KOPT-K1 (cell line): ENCODE measurements around the gene FKBP5.

Source experiments
- H3K27ac ChIP-seq: fragments of 200-600 bp; sonication (generic); 2 replicates; pipeline ENCODE4 v1.5.1; 2016; ENCODE audit warnings: antibody characterized with exemption, mild to moderate bottlenecking, low read depth, low read length; ENCODE audit not compliant: poor library complexity, severe bottlenecking
- H3K36me3 ChIP-seq: fragments of 200-600 bp; sonication (generic); 2 replicates; pipeline ENCODE4 v1.5.1; 2017; ENCODE audit warnings: antibody characterized with exemption, mild to moderate bottlenecking, low read length, moderate library complexity; ENCODE audit not compliant: insufficient read depth
- H3K9me3 ChIP-seq: fragments of 200-600 bp; sonication (generic); 2 replicates; pipeline ENCODE4 v1.5.1; 2017; ENCODE audit warnings: antibody characterized with exemption, low read length, mild to moderate bottlenecking; ENCODE audit not compliant: insufficient read depth, poor library complexity, severe bottlenecking

FKBP5 gene

DNA sequence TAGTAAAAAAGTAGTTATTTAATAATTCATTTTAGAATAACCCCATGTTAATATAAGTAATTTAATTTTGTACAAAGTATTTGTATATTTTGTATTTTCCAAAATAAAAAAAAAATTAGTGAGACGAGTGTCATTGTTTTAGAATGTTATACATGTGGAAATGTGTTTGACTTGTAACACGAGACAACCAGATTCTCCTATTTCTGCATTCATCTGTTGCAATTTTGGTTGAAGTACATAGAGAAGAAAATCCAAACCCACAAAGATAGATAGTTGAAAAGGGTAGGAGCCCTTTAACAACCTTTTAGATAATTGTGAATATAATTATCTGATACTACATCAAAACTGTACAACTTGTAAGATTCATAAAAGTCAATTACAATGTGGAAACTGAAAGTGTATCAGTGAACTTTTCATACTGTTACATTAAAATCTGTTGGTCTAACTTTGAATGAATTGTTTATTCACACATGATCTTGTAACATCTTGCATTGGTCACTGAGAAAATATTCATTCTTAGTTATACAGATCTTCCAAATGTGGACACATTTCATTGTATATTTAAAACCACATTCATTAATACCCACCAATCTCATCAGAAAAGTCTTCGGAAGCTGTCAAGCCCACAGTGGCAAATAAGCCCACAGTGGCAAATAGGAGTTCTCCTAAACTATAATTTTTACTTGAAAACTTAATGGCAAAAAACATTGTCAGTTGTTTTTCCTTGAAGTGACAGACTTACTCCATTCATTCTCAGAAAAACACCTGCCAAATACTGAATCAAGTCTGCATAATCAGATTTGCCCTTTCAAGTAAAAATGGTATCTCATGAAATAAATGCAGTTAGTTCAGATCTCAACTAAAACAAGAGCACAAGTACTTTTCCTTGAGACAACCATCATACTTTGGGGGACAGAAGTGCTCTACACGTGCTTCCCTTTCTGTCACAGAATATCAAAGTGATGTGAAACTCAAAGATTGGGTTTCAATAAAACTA lies 52.8 kb downstream of the FKBP5 start:
- Histone ChIP-seq H3K9me3 (no peaks in the 10 kb centered on the region), H3K36me3 (peaks cover 96% of the 10 kb centered on the region), H3K27ac (no peak overlapping the region)

DNA sequence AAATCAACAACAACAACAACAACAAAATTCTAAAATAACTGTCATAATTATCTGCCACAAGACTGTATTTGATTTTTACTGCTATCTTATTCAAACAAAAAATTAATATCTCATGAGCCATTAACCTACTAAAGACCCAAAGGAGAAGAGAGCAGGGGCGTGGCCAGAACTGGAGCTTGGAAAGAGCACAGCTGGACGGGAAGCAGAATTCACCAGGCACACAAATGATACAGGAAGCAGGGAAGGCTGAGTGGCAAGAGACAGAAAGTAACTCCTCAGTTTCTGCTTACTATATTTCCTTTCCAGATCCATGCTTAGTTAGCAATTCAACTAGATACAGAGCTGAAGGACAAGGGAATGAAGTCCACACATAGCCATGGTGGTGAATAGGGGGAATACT lies 54.4 kb downstream of the FKBP5 start:
- Histone ChIP-seq H3K36me3 (peaks cover 97% of the 10 kb centered on the region), H3K9me3 (no peaks in the 10 kb centered on the region), H3K27ac (no peak overlapping the region)

DNA sequence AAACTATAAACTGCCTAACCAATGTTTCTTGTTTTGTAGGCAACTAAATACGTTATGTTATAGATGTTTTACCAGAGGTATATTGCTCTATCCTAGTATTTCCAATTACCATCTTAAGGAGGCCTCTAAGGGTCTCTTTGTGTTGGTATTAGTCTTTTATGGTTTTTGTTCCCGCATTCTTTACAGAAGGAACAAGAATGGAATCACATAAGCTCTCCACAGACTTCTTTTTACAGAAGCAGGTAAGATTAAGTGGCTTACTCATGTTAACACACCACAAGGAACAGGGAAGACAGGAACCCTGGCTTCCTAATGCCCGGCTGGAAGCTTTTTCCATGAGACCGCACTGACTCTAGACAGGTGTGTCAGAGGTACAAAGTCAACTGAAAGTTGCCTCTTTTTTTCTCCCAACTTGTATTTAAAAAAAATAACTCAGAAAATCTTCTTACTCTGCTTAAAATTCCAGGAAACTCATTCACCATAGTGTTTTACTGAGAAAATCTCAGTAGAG lies 55.1 kb downstream of the FKBP5 start:
- H3K36me3 ChIP-seq, result peaks cover 96% of the 10 kb centered on the region
- no peak overlapping the region for H3K27ac ChIP-seq
- no peaks in the 10 kb centered on the region for H3K9me3 ChIP-seq

DNA sequence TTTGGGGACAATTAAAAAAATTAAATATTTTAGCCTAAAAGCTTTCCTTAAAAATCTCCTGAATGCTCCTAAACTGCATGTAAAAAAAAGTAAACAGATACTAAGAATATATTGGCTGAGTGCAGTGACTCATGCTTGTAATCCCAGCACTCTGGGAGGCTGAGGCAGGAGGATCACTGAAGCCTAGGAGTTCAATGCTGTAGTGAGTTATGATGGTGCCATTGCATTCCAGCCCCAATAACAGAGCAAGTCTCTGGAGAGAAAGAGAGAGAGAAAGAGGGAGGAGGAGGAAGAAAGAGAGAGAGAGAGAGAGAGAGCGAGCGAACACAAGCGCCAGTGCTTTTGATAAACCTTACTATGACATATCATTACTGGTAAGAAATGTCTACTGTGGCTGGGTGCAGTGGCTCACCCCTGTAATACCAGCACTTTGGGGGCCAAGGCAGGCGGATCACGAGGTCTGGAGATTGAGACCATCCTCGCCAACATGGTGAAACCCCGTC lies 58.8 kb downstream of the FKBP5 start:
- H3K27ac ChIP-seq, result no peak overlapping the region
- H3K36me3 ChIP-seq, result peaks cover 78% of the 10 kb centered on the region
- H3K9me3 ChIP-seq, result no peaks in the 10 kb centered on the region

DNA sequence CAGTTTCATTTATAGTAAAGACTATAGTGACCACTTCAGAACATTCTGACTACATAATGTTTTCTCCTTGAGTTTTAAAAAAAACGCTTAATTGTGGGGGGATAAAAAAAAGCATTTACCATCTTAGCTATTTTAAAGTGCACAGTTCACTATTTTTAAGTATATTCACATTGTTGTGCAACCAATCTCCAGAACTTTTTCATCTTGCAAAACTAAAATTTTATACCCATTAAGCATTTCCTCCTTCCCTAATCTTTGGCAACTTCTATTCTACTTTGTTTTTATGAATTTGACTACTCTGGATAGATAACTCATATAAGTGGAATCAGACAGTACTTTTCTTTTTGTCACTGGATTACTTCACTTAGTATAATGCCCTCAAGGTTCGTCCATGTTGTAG lies 62.3 kb downstream of the FKBP5 start:
- no peaks in the 10 kb centered on the region for H3K9me3 ChIP-seq
- H3K27ac ChIP-seq, result no peak overlapping the region
- H3K36me3 ChIP-seq, result peaks cover 78% of the 10 kb centered on the region

DNA sequence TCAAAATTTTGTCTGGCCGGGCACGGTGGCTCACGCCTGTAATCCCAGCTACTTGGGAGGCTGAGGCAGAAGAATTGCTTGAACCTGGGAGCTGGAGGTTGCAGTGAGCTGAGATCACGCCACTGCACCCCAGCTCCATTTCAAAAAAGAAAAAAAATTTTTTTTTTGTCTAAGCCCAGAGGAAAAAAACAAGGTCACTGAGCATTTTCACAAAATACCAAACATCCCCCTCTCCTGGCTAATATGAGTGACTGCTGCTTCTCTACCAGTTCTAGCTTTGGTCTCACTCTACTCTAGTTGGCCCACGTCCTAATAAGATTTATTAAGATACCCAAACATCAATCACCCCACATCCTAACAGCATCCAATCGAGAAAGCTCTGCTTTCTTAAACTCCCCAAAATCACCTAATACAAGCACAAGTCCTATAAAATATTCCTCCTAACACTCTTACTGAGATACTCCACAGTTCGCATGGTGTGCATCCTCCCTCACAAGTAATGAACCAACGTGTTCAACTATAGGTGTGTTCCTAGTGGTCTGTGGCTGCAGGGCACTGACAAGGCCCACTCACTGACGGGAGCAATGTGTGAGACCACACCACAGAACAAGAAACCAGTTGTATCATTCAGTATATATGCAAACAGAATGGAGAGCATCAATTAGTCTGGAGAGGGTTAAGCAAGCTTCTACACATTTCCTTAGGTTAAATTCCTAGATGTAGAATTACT lies 64.2 kb downstream of the FKBP5 start:
- peaks cover 79% of the 10 kb centered on the region for H3K36me3 ChIP-seq
- no peaks in the 10 kb centered on the region for H3K9me3 ChIP-seq
- no peak overlapping the region for H3K27ac ChIP-seq

DNA sequence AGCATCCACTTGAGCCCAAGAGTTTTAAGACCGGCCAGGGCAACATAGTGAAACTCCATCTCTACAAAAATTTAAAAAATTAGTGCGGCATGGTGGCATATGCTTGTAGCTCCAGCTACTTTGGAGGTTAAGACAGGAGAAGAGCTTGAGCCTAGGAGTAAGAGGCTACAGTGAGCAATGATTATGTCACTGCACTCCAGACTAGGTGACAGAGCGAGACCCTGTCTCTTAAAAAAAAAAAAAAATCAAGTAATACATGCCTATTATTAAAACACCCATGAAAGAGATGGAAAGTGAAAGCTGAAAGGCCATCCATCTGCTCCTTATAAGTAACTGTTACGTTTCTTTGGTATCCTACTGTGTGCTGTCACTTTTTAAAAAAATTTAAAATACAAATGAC lies 66.4 kb downstream of the FKBP5 start:
- Histone ChIP-seq H3K9me3 (no peaks in the 10 kb centered on the region), H3K36me3 (peaks cover 80% of the 10 kb centered on the region), H3K27ac (no peak overlapping the region)

DNA sequence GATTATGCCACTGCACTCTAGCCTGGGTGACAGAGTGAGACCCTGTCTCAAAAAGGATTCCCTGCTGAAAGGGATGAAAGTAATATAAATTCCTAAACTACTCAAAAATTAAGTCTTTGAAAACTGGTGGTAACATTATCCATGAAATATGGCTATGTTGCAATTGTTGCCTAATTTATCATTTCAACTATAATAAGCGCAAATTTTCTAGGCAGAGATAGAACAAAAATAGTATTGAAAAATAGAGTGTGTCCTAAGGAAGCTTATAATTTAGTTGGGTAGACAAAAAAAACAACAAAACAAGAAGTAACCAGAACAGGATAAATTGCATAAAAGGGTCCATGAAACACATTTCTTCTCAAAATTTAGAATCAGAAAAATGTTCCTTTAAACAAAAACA lies 68.0 kb downstream of the FKBP5 start:
- Histone ChIP-seq H3K9me3 (no peaks in the 10 kb centered on the region), H3K27ac (no peak overlapping the region), H3K36me3 (peaks cover 91% of the 10 kb centered on the region)

DNA sequence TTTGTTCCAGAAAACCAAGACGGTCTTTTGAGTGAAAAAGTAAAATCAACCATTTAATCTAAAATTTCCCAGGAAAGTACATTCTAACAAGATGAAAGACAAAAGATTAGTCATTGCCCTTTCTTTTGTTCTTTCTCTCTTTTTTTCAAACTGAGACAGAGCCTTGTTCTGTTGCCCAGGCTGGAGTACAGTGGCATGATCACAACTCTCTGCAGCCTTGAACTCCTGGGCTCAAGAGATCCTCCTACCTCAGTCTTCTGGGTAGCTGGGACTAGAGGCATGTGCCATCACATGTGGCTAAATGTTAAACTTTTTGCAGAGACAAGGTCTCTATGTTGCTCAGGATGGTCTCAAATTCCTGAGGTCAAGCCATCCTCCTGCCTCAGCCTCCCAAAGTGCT lies 75.0 kb downstream of the FKBP5 start:
- Histone ChIP-seq H3K27ac (no peak overlapping the region), H3K9me3 (no peaks in the 10 kb centered on the region), H3K36me3 (peaks cover 98% of the 10 kb centered on the region)

DNA sequence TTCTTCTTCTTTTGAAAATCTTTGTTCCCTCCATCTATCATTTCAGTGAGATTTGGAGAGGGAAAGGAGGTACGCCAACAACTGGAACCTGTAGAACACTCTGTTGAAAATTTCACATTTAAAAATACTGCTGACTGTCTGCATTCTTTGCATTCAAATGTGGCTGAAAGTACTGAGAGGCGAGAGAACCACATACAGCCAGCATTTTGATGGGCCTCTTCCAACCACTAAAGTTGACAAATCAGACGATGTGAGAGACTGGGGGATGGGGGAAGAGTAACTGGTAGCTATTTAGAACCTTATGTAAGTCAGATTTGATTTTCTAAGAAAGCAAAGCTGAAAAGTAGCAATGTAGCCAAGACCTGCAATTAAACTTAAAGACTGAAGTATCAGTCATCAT lies 77.5 kb downstream of the FKBP5 start:
- no peaks in the 10 kb centered on the region for H3K9me3 ChIP-seq
- peaks cover 93% of the 10 kb centered on the region for H3K36me3 ChIP-seq
- H3K27ac ChIP-seq, result no peak overlapping the region

DNA sequence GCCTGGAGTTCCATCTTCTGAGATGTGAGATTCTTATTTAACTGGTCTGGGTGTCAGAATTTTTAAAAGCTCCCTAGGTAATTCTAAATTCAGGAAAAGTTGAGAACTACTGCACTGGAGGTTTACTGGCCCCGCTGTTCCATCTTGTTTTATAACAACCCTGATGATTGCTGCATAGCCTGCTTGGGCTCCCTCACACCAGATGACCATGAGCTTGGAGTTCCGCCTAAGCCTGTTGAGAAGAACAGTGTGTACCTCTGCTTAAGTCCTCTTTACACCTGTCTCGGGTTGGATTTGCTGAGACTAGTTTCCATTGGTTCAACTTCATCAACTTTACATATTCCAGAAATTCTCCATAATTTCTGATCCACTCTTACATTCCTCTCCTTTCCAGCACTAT lies 77.9 kb downstream of the FKBP5 start:
- Histone ChIP-seq H3K36me3 (peaks cover 91% of the 10 kb centered on the region), H3K9me3 (no peaks in the 10 kb centered on the region), H3K27ac (no peak overlapping the region)

DNA sequence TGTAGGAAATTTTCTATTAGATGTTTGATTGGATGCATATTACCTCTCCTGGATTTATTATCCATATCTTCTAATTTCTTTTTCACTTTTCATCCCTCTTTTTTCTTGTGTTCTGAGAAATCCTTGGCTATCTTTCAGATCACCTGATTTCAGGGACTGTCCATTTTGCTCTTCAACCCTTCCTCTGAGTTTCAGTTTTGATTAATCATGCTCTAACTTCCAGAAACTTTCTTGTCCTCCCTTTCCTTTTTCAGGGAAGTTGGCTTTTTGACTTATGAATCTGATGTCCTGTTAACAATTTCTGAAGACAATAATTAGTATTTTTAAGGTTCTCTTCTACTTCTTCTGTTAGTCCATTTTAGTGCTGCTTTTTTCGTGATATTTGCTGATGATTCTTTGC lies 79.1 kb downstream of the FKBP5 start:
- H3K36me3 ChIP-seq, result peaks cover 84% of the 10 kb centered on the region
- H3K9me3 ChIP-seq, result no peaks in the 10 kb centered on the region
- H3K27ac ChIP-seq, result no peak overlapping the region

DNA sequence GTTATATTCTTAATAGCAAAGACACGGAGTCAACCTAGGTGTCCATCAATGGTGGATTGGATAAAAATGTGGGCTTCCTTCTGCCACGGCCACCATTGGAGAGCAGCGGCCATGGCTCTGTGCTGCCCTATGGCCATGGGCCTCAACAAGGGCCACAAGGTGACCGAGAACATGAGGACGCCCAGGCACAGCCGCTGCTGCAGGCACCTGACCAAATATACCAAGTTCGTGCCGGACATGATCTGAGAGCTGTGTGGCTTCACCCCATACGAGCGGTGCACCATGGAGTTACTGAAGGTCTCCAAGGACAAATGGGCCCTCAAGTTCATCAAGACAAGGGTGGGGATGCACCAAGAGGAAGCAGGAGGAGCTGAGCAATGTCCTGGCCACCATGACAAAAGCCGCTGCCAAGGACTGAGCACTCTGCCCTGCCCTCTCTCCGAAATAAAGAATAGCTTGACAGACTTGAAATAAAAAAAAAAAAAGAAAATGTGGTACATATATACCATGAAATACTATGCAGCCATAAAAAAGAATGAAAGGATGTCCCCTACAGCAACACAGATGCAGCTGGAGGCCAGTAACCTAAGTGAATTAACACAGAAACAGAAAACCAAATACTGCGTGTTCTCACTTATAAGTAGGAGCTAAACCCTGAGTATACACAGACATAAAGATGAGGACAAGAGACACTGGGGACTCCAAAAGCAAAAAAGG lies 81.0 kb downstream of the FKBP5 start:
- Histone ChIP-seq H3K36me3 (peaks cover 69% of the 10 kb centered on the region), H3K27ac (no peak overlapping the region)

DNA sequence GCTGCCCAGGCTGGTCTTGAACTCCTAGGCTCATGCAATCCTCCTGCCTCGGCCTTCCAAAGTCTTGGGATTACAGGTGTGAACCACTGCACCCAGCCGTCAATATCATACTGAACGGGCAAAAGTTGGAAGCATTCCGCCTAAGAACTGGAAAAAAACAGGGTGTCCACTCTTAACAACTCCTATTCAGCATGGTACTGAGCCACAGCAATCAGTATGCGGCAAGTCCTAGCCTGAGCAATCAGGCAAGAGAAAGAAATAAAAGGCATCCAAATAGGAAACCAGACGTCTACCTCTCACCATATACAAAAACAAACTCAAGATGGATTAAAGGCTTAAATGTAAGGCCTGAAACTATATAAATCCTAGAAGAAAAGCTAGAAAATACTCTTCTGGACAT lies 83.1 kb downstream of the FKBP5 start:
- Histone ChIP-seq H3K27ac (no peak overlapping the region), H3K9me3 (no peaks in the 10 kb centered on the region), H3K36me3 (peaks cover 48% of the 10 kb centered on the region)

More for the DNA sequence above, 81.0 kb downstream of the FKBP5 start:
- H3K9me3 ChIP-seq, result no peaks in the 10 kb centered on the region
